Measurements from ENCODE around the gene ARL14.
"Not testable (repeated sequence)": the region's sequence is repeated elsewhere in the genome, so short reads cannot be mapped to it uniquely, and the experiment has no call there.

Gene ARL14

GRCh38 chr3:160678292-160678842 lies 1.4 kb downstream of the ARL14 start:
- no peak for DNase-seq

- DNase-seq, result no peak
Observed at GRCh38 chr3:160684368-160684740, 7.4 kb downstream of the ARL14 start.

- DNase-seq, result no peak
Observed at GRCh38 chr3:160685144-160685766, 8.3 kb downstream of the ARL14 start.

- no peak for DNase-seq
Observed at GRCh38 chr3:160686955-160687535, 10.1 kb downstream of the ARL14 start.

- no peak for DNase-seq
Observed at GRCh38 chr3:160691151-160691550, 14.2 kb downstream of the ARL14 start.

GRCh38 chr3:160691962-160692361 lies 15.0 kb downstream of the ARL14 start:
- no peak for DNase-seq

- DNase-seq, result no peak
Observed at GRCh38 chr3:160693191-160693590, 16.2 kb downstream of the ARL14 start.

GRCh38 chr3:160694345-160694744 lies 17.4 kb downstream of the ARL14 start:
- DNase-seq, result no peak

- DNase-seq, result no peak
Observed at GRCh38 chr3:160695003-160695402, 18.0 kb downstream of the ARL14 start.

GRCh38 chr3:160695915-160696327 lies 19.0 kb downstream of the ARL14 start:
- no peak for DNase-seq

- DNase-seq, result no peak
Observed at GRCh38 chr3:160697637-160698380, 20.8 kb downstream of the ARL14 start.

- no peak for DNase-seq
Observed at GRCh38 chr3:160698599-160699195, 21.7 kb downstream of the ARL14 start.

GRCh38 chr3:160701490-160701889 lies 24.5 kb downstream of the ARL14 start:
- no peak for DNase-seq

- no peak for DNase-seq
Observed at GRCh38 chr3:160702290-160702689, 25.3 kb downstream of the ARL14 start.

GRCh38 chr3:160703974-160704373 lies 27.0 kb downstream of the ARL14 start:
- no peak for DNase-seq

GRCh38 chr3:160707187-160707794 lies 30.3 kb downstream of the ARL14 start:
- no peak for DNase-seq

- DNase-seq, result no peak
Observed at GRCh38 chr3:160709477-160710182, 32.7 kb downstream of the ARL14 start.

GRCh38 chr3:160713144-160713543 lies 36.2 kb downstream of the ARL14 start:
- not testable (repeated sequence) for DNase-seq

GRCh38 chr3:160719710-160720109 lies 42.8 kb downstream of the ARL14 start:
- no peak for DNase-seq

- no peak for DNase-seq
Observed at GRCh38 chr3:160720123-160720746, 43.3 kb downstream of the ARL14 start.

GRCh38 chr3:160722331-160722730 lies 45.4 kb downstream of the ARL14 start:
- no peak for DNase-seq

- no peak for DNase-seq
Observed at GRCh38 chr3:160725338-160725737, 48.4 kb downstream of the ARL14 start.

Data from activated CD8-positive, alpha-beta memory T cell treated with anti-CD3 and anti-CD28 coated beads, Interleukin-2, amount 50 U/mL, for 48 hours (primary cell).